Gastrocnemius medialis (tissue), 4 donors: ENCODE data around the gene WNK3. TPM values are rescaled to one million over a fixed set of nuclear protein-coding genes. Genes with fewer than 3 reads are reported as not detected.
"Not testable (repeated sequence)": the region's sequence is repeated elsewhere in the genome, so short reads cannot be mapped to it uniquely, and the experiment has no call there.

ENCODE experiments used
- ATAC-seq, 2 donors: fragments of 150-250 bp; one replicate each; pipeline ENCODE4 v1.9.1; 2016
- DNase-seq, 2 donors: peaks; one replicate each; pipeline ENCODE4 v3.0.0-alpha.2; 2019
- H3K27ac ChIP-seq, 4 donors: fragments of 200-600 bp; sonication (generic); 1 replicate in 1 of 4; 2 replicates in 3 of 4; pipeline ENCODE4 v1.5.1; 2016 to 2018; ENCODE audit warnings: mild to moderate bottlenecking in 2 of 4, moderate library complexity in 1 of 4
- H3K27me3 ChIP-seq, 3 donors: fragments of 200-600 bp; sonication (generic) in 2 of 3; 1 replicate in 1 of 3; 2 replicates in 2 of 3; pipeline versions ENCODE4 v1.5.1 to v1.6.0; 2016 to 2019; ENCODE audit warnings: mild to moderate bottlenecking in 1 of 3, moderate library complexity in 1 of 3
- H3K36me3 ChIP-seq, 2 donors: fragments of 200-600 bp; sonication (generic) in 1 of 2; one replicate each; pipeline ENCODE4 v1.5.1; 2017 to 2018
- H3K4me1 ChIP-seq, 2 donors: fragments of 200-600 bp; sonication (generic) in 1 of 2; one replicate each; pipeline ENCODE4 v1.5.1; 2016 to 2017; ENCODE audit warnings: mild to moderate bottlenecking in 2 of 2
- H3K4me3 ChIP-seq, 4 donors: fragments of 200-600 bp; sonication (generic) in 3 of 4; 1 replicate in 1 of 4; 2 replicates in 3 of 4; pipeline ENCODE4 v1.5.1; 2016 to 2019; ENCODE audit warnings: mild to moderate bottlenecking in 2 of 4
- H3K9me3 ChIP-seq, 3 donors: fragments of 200-600 bp; sonication (generic) in 2 of 3; 1 replicate in 1 of 3; 2 replicates in 2 of 3; pipeline ENCODE4 v1.5.1; 2016 to 2019
- POLR2A ChIP-seq, 2 donors: fragments of 450-650 bp; IDR thresholded peaks; one replicate each; pipeline ENCODE4 v1.6.1; 2017; ENCODE audit warnings: antibody characterized with exemption in 2 of 2, mild to moderate bottlenecking in 2 of 2, moderate library complexity in 2 of 2
- in situ Hi-C, 4 donors: fragments of 200-750 bp; cut with MboI; loops; one replicate each; pipeline versions ENCODE4 v1.15.0 to v1.8.0; 2017; ENCODE audit warnings: low sequenced_read_pairs in 4 of 4
- intact Hi-C: fragments of 100-400 bp; cut with DNase I; formaldehyde crosslinking; loops from one replicate; pipeline ENCODE4 v1.15.1; 2023; ENCODE audit warnings: low total_unique reads
- total RNA-seq, 4 donors: library from RNA; depleted of rRNA; stranded (reverse); fragments of >200 nt; gene quantifications; one replicate each; pipeline versions ENCODE4 v1.1.0 to v1.2.3, GENCODE V29; 2016
- TF ChIP-seq, protein P1 (sequence below), 5 experiments: fragments of 450-650 bp in 3 of 5; fragments of 200-600 bp in 2 of 5; sonication (generic) in 2 of 5; IDR thresholded peaks in 4 of 5; conservative IDR thresholded peaks in 1 of 5; 1 replicate in 4 of 5; 2 replicates in 1 of 5; pipeline ENCODE4 v1.5.1; 2016 to 2019; ENCODE audit warnings: antibody characterized with exemption in 5 of 5, mild to moderate bottlenecking in 3 of 5, moderate library complexity in 3 of 5

WNK3 gene
- total RNA-seq, 4 donors from 2014 or later, result 0.02 to 0.16 (median 0.08) TPM

DNA sequence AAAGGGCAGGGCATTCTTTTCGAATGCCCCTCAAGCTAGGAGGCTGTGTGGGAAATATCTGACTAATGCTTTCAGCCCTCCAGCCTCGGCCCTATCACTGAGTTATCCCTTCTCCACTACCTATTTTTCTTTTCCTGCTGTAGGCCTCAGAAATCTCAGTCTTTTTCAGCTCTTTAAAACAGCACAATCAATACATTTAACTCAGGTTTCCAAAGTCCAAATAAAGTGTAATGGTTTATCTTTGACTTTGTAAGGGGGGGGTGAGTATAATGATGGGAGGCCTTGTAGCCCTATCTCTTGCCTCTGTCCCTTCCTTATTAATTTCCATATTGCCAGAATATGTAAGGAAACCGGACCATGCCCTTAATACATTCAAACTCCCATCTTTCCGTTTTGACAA lies 1.6 kb upstream of the WNK3 start:
- H3K4me1 ChIP-seq, result no peaks in the 10 kb centered on the region
- in situ Hi-C loops (no loop called here), intact Hi-C loops (no loop called here)
- H3K27ac ChIP-seq, result no peak overlapping the region
- H3K36me3 ChIP-seq, result no peaks in the 10 kb centered on the region
- peaks cover 0 to 24% (median 5%) of the 10 kb centered on the region in 3 donors for H3K27me3 ChIP-seq
- H3K4me3 ChIP-seq, result no peak overlapping the region
- no peak for ATAC-seq
- TF ChIP-seq, protein P1, sequence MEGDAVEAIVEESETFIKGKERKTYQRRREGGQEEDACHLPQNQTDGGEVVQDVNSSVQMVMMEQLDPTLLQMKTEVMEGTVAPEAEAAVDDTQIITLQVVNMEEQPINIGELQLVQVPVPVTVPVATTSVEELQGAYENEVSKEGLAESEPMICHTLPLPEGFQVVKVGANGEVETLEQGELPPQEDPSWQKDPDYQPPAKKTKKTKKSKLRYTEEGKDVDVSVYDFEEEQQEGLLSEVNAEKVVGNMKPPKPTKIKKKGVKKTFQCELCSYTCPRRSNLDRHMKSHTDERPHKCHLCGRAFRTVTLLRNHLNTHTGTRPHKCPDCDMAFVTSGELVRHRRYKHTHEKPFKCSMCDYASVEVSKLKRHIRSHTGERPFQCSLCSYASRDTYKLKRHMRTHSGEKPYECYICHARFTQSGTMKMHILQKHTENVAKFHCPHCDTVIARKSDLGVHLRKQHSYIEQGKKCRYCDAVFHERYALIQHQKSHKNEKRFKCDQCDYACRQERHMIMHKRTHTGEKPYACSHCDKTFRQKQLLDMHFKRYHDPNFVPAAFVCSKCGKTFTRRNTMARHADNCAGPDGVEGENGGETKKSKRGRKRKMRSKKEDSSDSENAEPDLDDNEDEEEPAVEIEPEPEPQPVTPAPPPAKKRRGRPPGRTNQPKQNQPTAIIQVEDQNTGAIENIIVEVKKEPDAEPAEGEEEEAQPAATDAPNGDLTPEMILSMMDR (IDR thresholded peaks at IDR 0.05 in 4 of 5, conservative IDR thresholded peaks at IDR 0.05 in 1 of 5), result no peak
- no peak for TF ChIP-seq POLR2A (IDR thresholded peaks at IDR 0.05)
- H3K9me3 ChIP-seq, result no peaks in the 10 kb centered on the region
- DNase-seq, result no peak

DNA sequence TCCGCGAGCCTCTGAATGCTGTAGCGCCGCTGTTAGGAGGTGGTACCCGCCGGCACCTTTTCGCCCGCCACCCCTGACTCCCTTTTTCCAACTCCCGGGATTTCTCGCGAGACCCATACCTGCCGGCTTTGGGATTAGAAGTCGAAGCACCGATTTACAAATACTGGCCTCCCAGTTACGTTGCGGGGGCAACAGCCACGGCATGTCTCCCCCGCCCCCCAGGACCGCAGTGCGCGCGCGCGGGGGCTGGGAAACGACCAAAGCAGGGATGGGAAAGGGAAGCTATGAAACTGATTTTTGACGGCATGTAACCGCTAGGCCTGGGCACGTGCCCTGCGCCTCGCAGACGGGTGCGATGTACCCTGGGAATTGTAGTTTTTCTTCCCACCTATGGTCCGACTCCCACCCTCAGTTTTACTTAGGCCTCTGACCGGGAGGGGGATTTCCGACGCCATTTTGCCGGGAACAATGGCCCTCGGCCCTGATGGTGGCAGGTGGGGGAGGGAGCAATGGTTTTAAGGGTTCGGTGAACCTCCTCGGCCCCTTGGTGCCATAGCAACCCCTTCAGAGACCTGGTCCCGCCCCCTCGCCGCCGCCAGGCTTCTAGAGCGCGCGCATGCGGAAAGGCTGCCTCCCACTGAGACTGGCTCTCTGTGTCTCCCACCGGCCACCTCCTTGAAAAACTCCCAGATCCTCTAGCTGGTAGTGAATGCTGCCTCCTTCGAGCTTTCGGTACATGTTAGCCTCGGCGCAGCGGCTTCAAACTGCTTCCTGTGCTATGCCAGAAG lies 772 bp upstream of the WNK3 start:
- in situ Hi-C loops, result no loop called here
- TF ChIP-seq, protein P1 (IDR thresholded peaks at IDR 0.05 in 4 of 5, conservative IDR thresholded peaks at IDR 0.05 in 1 of 5), result no peak
- no peak for TF ChIP-seq POLR2A (IDR thresholded peaks at IDR 0.05)
- Histone ChIP-seq H3K9me3 (no peaks in the 10 kb centered on the region), H3K4me3 (peak overlapping the region; percentile 43 to 54 (median 50)), H3K27me3 (peaks cover 0 to 24% (median 5%) of the 10 kb centered on the region in 3 donors), H3K4me1 (no peaks in the 10 kb centered on the region), H3K36me3 (no peaks in the 10 kb centered on the region), H3K27ac (peak overlapping the region in 1 of 4 donors; percentile 46)
- ATAC-seq, result no peak
- no peak for DNase-seq
- intact Hi-C loops, result no loop called here

GRCh38 chrX:54352677-54353076 lies 5.2 kb downstream of the WNK3 start:
- H3K4me3 ChIP-seq, result no peak overlapping the region
- no peaks in the 10 kb centered on the region for H3K36me3 ChIP-seq
- TF ChIP-seq POLR2A (IDR thresholded peaks at IDR 0.05), result no peak
- TF ChIP-seq, protein P1 (IDR thresholded peaks at IDR 0.05 in 4 of 5, conservative IDR thresholded peaks at IDR 0.05 in 1 of 5), result no peak
- H3K27me3 ChIP-seq, result peaks cover 0 to 3% (median 0%) of the 10 kb centered on the region in 3 donors
- peaks cover 0 to 3% (median 0%) of the 10 kb centered on the region in 3 donors for H3K9me3 ChIP-seq
- no peak overlapping the region for H3K27ac ChIP-seq
- H3K4me1 ChIP-seq, result no peaks in the 10 kb centered on the region
- ATAC-seq (no peak), DNase-seq (no peak)
- intact Hi-C loops, result no loop called here
- in situ Hi-C loops, result no loop called here

- H3K4me1 ChIP-seq, H3K27me3 ChIP-seq, H3K9me3 ChIP-seq, intact Hi-C loops, H3K36me3 ChIP-seq, in situ Hi-C loops, DNase-seq, ATAC-seq, H3K4me3 ChIP-seq, H3K27ac ChIP-seq: not testable (repeated sequence)
Observed at GRCh38 chrX:54337383-54337782, 20.5 kb downstream of the WNK3 start.

DNA sequence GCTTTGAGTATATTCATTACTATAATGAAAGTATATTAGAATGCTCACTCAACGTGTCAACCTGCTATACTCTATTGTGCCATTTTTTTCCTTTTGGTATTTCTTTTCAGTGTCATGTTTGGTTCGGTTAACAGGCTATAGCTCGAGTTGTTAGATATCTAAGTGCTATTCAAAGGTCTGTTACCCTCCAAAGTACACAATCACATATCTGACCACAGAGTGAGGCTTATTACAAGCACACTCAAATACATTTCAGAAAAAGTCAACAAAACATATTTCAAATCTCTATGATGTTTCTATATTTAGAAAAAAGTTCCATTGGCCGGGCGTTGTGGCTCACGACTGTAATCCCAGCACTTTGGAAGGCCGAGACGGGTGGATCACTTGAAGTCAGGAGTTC lies 32.8 kb downstream of the WNK3 start:
- Histone ChIP-seq H3K9me3 (no peaks in the 10 kb centered on the region), H3K4me1 (no peaks in the 10 kb centered on the region), H3K27me3 (no peaks in the 10 kb centered on the region), H3K4me3 (no peak overlapping the region), H3K36me3 (no peaks in the 10 kb centered on the region), H3K27ac (no peak overlapping the region)
- DNase-seq (no peak), ATAC-seq (no peak)
- intact Hi-C loops, result no loop called here
- TF ChIP-seq, protein P1 (IDR thresholded peaks at IDR 0.05 in 4 of 5, conservative IDR thresholded peaks at IDR 0.05 in 1 of 5), result no peak
- TF ChIP-seq POLR2A (IDR thresholded peaks at IDR 0.05), result no peak
- in situ Hi-C loops, result no loop called here
